ENCODE measurements around the gene CD82. TPM values are rescaled to one million over a fixed set of nuclear protein-coding genes. Genes with fewer than 3 reads are reported as not detected.

The CD82 gene
- total RNA-seq, 1 donor = 22.0 TPM

GRCh38 chr11:44606472-44606871, 41.0 kb downstream of the CD82 start:
- Histone ChIP-seq H3K4me3 (ENCODE audit: low read length) (no peak overlapping the region), H3K9me3 (ENCODE audit: low read depth, low read length) (no peaks in the 10 kb centered on the region), H3K27me3 (ENCODE audit: insufficient read depth, low read length) (no peaks in the 10 kb centered on the region), H3K4me1 (ENCODE audit: insufficient read depth, low read length) (peaks cover 49% of the 10 kb centered on the region)

GRCh38 chr11:44607319-44607962, 42.0 kb downstream of the CD82 start:
- Histone ChIP-seq H3K27me3 (ENCODE audit: insufficient read depth, low read length) (no peaks in the 10 kb centered on the region), H3K9me3 (ENCODE audit: low read depth, low read length) (no peaks in the 10 kb centered on the region), H3K4me3 (ENCODE audit: low read length) (no peak overlapping the region), H3K4me1 (ENCODE audit: insufficient read depth, low read length) (peaks cover 53% of the 10 kb centered on the region)

GRCh38 chr11:44607987-44608386, 42.5 kb downstream of the CD82 start:
- Histone ChIP-seq H3K4me3 (ENCODE audit: low read length) (no peak overlapping the region), H3K4me1 (ENCODE audit: insufficient read depth, low read length) (peaks cover 58% of the 10 kb centered on the region), H3K9me3 (ENCODE audit: low read depth, low read length) (no peaks in the 10 kb centered on the region), H3K27me3 (ENCODE audit: insufficient read depth, low read length) (no peaks in the 10 kb centered on the region)

- no peak overlapping the region for H3K4me3 ChIP-seq (ENCODE audit: low read length)
- H3K9me3 ChIP-seq (ENCODE audit: low read depth, low read length) = no peaks in the 10 kb centered on the region
- no peaks in the 10 kb centered on the region for H3K27me3 ChIP-seq (ENCODE audit: insufficient read depth, low read length)
- H3K4me1 ChIP-seq (ENCODE audit: insufficient read depth, low read length) = peaks cover 64% of the 10 kb centered on the region
Measured at GRCh38 chr11:44608651-44608990, 43.2 kb downstream of the CD82 start.

GRCh38 chr11:44608991-44609782, 43.7 kb downstream of the CD82 start:
- Histone ChIP-seq H3K9me3 (ENCODE audit: low read depth, low read length) (no peaks in the 10 kb centered on the region), H3K27me3 (ENCODE audit: insufficient read depth, low read length) (no peaks in the 10 kb centered on the region), H3K4me3 (ENCODE audit: low read length) (no peak overlapping the region), H3K4me1 (ENCODE audit: insufficient read depth, low read length) (peaks cover 70% of the 10 kb centered on the region)

GRCh38 chr11:44609783-44610155, 44.3 kb downstream of the CD82 start:
- Histone ChIP-seq H3K27me3 (ENCODE audit: insufficient read depth, low read length) (no peaks in the 10 kb centered on the region), H3K9me3 (ENCODE audit: low read depth, low read length) (no peaks in the 10 kb centered on the region), H3K4me3 (ENCODE audit: low read length) (no peak overlapping the region), H3K4me1 (ENCODE audit: insufficient read depth, low read length) (peaks cover 69% of the 10 kb centered on the region)

- H3K4me1 ChIP-seq (ENCODE audit: insufficient read depth, low read length) = peaks cover 69% of the 10 kb centered on the region
- H3K9me3 ChIP-seq (ENCODE audit: low read depth, low read length) = no peaks in the 10 kb centered on the region
- no peak overlapping the region for H3K4me3 ChIP-seq (ENCODE audit: low read length)
- no peaks in the 10 kb centered on the region for H3K27me3 ChIP-seq (ENCODE audit: insufficient read depth, low read length)
Measured at GRCh38 chr11:44610186-44610955, 44.9 kb downstream of the CD82 start.

GRCh38 chr11:44611088-44611487, 45.6 kb downstream of the CD82 start:
- Histone ChIP-seq H3K9me3 (ENCODE audit: low read depth, low read length) (no peaks in the 10 kb centered on the region), H3K4me3 (ENCODE audit: low read length) (no peak overlapping the region), H3K27me3 (ENCODE audit: insufficient read depth, low read length) (no peaks in the 10 kb centered on the region), H3K4me1 (ENCODE audit: insufficient read depth, low read length) (peaks cover 69% of the 10 kb centered on the region)

- Histone ChIP-seq H3K4me3 (ENCODE audit: low read length) (no peak overlapping the region), H3K27me3 (ENCODE audit: insufficient read depth, low read length) (no peaks in the 10 kb centered on the region), H3K9me3 (ENCODE audit: low read depth, low read length) (no peaks in the 10 kb centered on the region), H3K4me1 (ENCODE audit: insufficient read depth, low read length) (peaks cover 73% of the 10 kb centered on the region)
Measured at GRCh38 chr11:44611687-44612434, 46.4 kb downstream of the CD82 start.

GRCh38 chr11:44613153-44613552, 47.7 kb downstream of the CD82 start:
- Histone ChIP-seq H3K4me3 (ENCODE audit: low read length) (no peak overlapping the region), H3K27me3 (ENCODE audit: insufficient read depth, low read length) (no peaks in the 10 kb centered on the region), H3K9me3 (ENCODE audit: low read depth, low read length) (no peaks in the 10 kb centered on the region), H3K4me1 (ENCODE audit: insufficient read depth, low read length) (peaks cover 67% of the 10 kb centered on the region)

- no peaks in the 10 kb centered on the region for H3K27me3 ChIP-seq (ENCODE audit: insufficient read depth, low read length)
- H3K4me1 ChIP-seq (ENCODE audit: insufficient read depth, low read length) = peaks cover 56% of the 10 kb centered on the region
- H3K9me3 ChIP-seq (ENCODE audit: low read depth, low read length) = no peaks in the 10 kb centered on the region
- H3K4me3 ChIP-seq (ENCODE audit: low read length) = no peak overlapping the region
Measured at GRCh38 chr11:44614281-44614775, 48.9 kb downstream of the CD82 start.

GRCh38 chr11:44615041-44615755, 49.7 kb downstream of the CD82 start:
- H3K9me3 ChIP-seq (ENCODE audit: low read depth, low read length) = no peaks in the 10 kb centered on the region
- no peaks in the 10 kb centered on the region for H3K27me3 ChIP-seq (ENCODE audit: insufficient read depth, low read length)
- peaks cover 47% of the 10 kb centered on the region for H3K4me1 ChIP-seq (ENCODE audit: insufficient read depth, low read length)
- no peak overlapping the region for H3K4me3 ChIP-seq (ENCODE audit: low read length)

GRCh38 chr11:44615913-44616791, 50.7 kb downstream of the CD82 start:
- Histone ChIP-seq H3K27me3 (ENCODE audit: insufficient read depth, low read length) (no peaks in the 10 kb centered on the region), H3K4me1 (ENCODE audit: insufficient read depth, low read length) (peaks cover 37% of the 10 kb centered on the region), H3K9me3 (ENCODE audit: low read depth, low read length) (no peaks in the 10 kb centered on the region), H3K4me3 (ENCODE audit: low read length) (no peak overlapping the region)

All from mononuclear cell (primary cell).